Neural cell (in vitro differentiated cells): ENCODE data around the gene DBN1. TPM values are rescaled to one million over a fixed set of nuclear protein-coding genes. Genes with fewer than 3 reads are reported as not detected.

ENCODE experiments used
- H2AFZ ChIP-seq: fragments of 200-600, 300-800 bp; sonication (generic), shearing (Covaris generic); 2 replicates; pipeline ENCODE4 v1.6.0; 2014; ENCODE audit warnings: low read depth, mild to moderate bottlenecking, antibody characterized with exemption, low read length, moderate library complexity
- H3F3A ChIP-seq: fragments of 200-600 bp; shearing (Covaris generic); 2 replicates; pipeline ENCODE4 v1.6.1; 2016; ENCODE audit warnings: mild to moderate bottlenecking, moderate library complexity, mixed read lengths, antibody characterized with exemption, low read length; ENCODE audit not compliant: insufficient read depth, poor library complexity, severe bottlenecking
- H3K27ac ChIP-seq: fragments of 200-600, 300-800 bp; sonication (generic), shearing (Covaris generic); 2 replicates; pipeline ENCODE4 v1.5.1; 2014; ENCODE audit warnings: mild to moderate bottlenecking, low read length, moderate library complexity
- H3K27me3 ChIP-seq: fragments of 300-800, 200-600 bp; sonication (generic), shearing (Covaris generic); 2 replicates; pipeline ENCODE4 v1.6.0; 2014; ENCODE audit warnings: mild to moderate bottlenecking, low read depth, low read length, moderate library complexity; ENCODE audit not compliant: insufficient read depth
- H3K36me3 ChIP-seq: fragments of 300-800, 200-600 bp; sonication (generic), shearing (Covaris generic); 2 replicates; pipeline ENCODE4 v1.5.1; 2014; ENCODE audit warnings: mild to moderate bottlenecking, antibody characterized with exemption, low read length, moderate library complexity; ENCODE audit not compliant: insufficient read depth
- H3K4me2 ChIP-seq: fragments of 300-800, 200-600 bp; sonication (generic), shearing (Covaris generic); 2 replicates; pipeline ENCODE4 v1.6.0; 2014; ENCODE audit warnings: mild to moderate bottlenecking, low read length
- H3K4me3 ChIP-seq: fragments of 300-800, 200-600 bp; sonication (generic), shearing (Covaris generic); 2 replicates; pipeline ENCODE4 v1.5.1; 2014; ENCODE audit warnings: mild to moderate bottlenecking, low read length, moderate library complexity
- H3K79me2 ChIP-seq: fragments of 200-600 bp; shearing (Covaris generic); replicated peaks from 2 replicates; pipeline ENCODE4 v1.6.0; 2014; ENCODE audit warnings: mild to moderate bottlenecking, low read length, moderate library complexity; ENCODE audit not compliant: insufficient read depth
- H3K9ac ChIP-seq: fragments of 300-800, 200-600 bp; sonication (generic), shearing (Covaris generic); 2 replicates; pipeline ENCODE4 v1.6.1; 2016; ENCODE audit warnings: mild to moderate bottlenecking, low read length, mixed read lengths
- H3K9me2 ChIP-seq: fragments of 200-600 bp; shearing (Covaris generic); 2 replicates; pipeline ENCODE4 v1.6.1; 2016; ENCODE audit warnings: mild to moderate bottlenecking, low read length, mixed read lengths; ENCODE audit not compliant: insufficient read depth
- H3K9me3 ChIP-seq: fragments of 200-600, 300-800 bp; sonication (generic), shearing (Covaris generic); 2 replicates; pipeline ENCODE4 v1.6.1; 2016; ENCODE audit warnings: mild to moderate bottlenecking, mixed run types, low read length, moderate library complexity, mixed read lengths
- H4K20me1 ChIP-seq: fragments of 200-600 bp; shearing (Covaris generic); 2 replicates; pipeline ENCODE4 v1.6.1; 2016; ENCODE audit warnings: mild to moderate bottlenecking, mixed run types; ENCODE audit not compliant: insufficient read depth
- EP300 ChIP-seq: fragments of 450-650 bp; conservative IDR thresholded peaks from 2 replicates; pipeline ENCODE4 v1.6.1; 2014; ENCODE audit warnings: antibody characterized with exemption, mild to moderate bottlenecking, moderate library complexity; ENCODE audit not compliant: poor library complexity, severe bottlenecking
- EZH2 ChIP-seq: fragments of 200-600, 300-800 bp; shearing (Covaris generic), sonication (generic); IDR thresholded peaks from 2 replicates; pipeline ENCODE4 v1.6.1; 2014; ENCODE audit warnings: antibody characterized with exemption, low read length, borderline replicate concordance, mild to moderate bottlenecking; ENCODE audit not compliant: insufficient read depth, poor library complexity, severe bottlenecking
- MXI1 ChIP-seq: fragments of 450-650 bp; conservative IDR thresholded peaks from 2 replicates; pipeline ENCODE4 v1.6.1; 2014; ENCODE audit warnings: antibody characterized with exemption, mild to moderate bottlenecking; ENCODE audit not compliant: poor library complexity, severe bottlenecking
- POLR2AphosphoS5 ChIP-seq: IDR thresholded peaks from 2 replicates; pipeline ENCODE4 v1.6.1; 2012
- RAD21 ChIP-seq: fragments of 450-650 bp; conservative IDR thresholded peaks from 2 replicates; pipeline ENCODE4 v1.6.1; 2014; ENCODE audit warnings: antibody characterized with exemption, mild to moderate bottlenecking, moderate library complexity
- REST ChIP-seq: IDR thresholded peaks from 2 replicates; pipeline ENCODE4 v1.6.1; 2012; ENCODE audit warnings: borderline replicate concordance
- SMC3 ChIP-seq: fragments of 450-650 bp; conservative IDR thresholded peaks from 2 replicates; pipeline ENCODE4 v1.6.1; 2014; ENCODE audit warnings: antibody characterized with exemption, mild to moderate bottlenecking, moderate library complexity; ENCODE audit not compliant: poor library complexity
- TAF1 ChIP-seq: IDR thresholded peaks from 2 replicates; pipeline ENCODE4 v1.6.1; 2012; ENCODE audit warnings: low read depth
- polyA plus RNA-seq: library from polyadenylated mRNA; depleted of rRNA; stranded (reverse); fragments of >200 nt; gene quantifications from 2 replicates; pipeline ENCODE4 v1.2.3, GENCODE V29; 2014
- TF ChIP-seq, protein P1 (sequence below): fragments of 450-650 bp; IDR thresholded peaks from 2 replicates; pipeline ENCODE4 v1.5.1; 2014; ENCODE audit warnings: antibody characterized with exemption, mild to moderate bottlenecking, moderate library complexity; ENCODE audit not compliant: poor library complexity, severe bottlenecking

The DBN1 gene
- polyA plus RNA-seq, 1 donor from 2014 or later: 319 TPM

GRCh38 chr5:177428574-177429217, 44.7 kb downstream of the DBN1 start:
- Histone ChIP-seq H3K4me3 (no peak overlapping the region), H3K27ac (no peak overlapping the region), H3F3A (no peaks in the 10 kb centered on the region), H3K9ac (no peak overlapping the region), H4K20me1 (no peaks in the 10 kb centered on the region), H3K27me3 (no peaks in the 10 kb centered on the region), H3K79me2 (peaks cover 18% of the 10 kb centered on the region), H3K36me3 (no peaks in the 10 kb centered on the region), H2AFZ (no peak overlapping the region), H3K9me2 (no peaks in the 10 kb centered on the region), H3K9me3 (no peaks in the 10 kb centered on the region), H3K4me2 (no peak overlapping the region)
- no peak for TF ChIP-seq EZH2
- TF ChIP-seq REST: no peak
- TF ChIP-seq, protein P1, sequence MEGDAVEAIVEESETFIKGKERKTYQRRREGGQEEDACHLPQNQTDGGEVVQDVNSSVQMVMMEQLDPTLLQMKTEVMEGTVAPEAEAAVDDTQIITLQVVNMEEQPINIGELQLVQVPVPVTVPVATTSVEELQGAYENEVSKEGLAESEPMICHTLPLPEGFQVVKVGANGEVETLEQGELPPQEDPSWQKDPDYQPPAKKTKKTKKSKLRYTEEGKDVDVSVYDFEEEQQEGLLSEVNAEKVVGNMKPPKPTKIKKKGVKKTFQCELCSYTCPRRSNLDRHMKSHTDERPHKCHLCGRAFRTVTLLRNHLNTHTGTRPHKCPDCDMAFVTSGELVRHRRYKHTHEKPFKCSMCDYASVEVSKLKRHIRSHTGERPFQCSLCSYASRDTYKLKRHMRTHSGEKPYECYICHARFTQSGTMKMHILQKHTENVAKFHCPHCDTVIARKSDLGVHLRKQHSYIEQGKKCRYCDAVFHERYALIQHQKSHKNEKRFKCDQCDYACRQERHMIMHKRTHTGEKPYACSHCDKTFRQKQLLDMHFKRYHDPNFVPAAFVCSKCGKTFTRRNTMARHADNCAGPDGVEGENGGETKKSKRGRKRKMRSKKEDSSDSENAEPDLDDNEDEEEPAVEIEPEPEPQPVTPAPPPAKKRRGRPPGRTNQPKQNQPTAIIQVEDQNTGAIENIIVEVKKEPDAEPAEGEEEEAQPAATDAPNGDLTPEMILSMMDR: no peak
- TF ChIP-seq MXI1: no peak
- no peak for TF ChIP-seq TAF1
- TF ChIP-seq SMC3: no peak
- TF ChIP-seq RAD21: no peak
- TF ChIP-seq EP300: no peak
- TF ChIP-seq POLR2AphosphoS5: no peak

DNA sequence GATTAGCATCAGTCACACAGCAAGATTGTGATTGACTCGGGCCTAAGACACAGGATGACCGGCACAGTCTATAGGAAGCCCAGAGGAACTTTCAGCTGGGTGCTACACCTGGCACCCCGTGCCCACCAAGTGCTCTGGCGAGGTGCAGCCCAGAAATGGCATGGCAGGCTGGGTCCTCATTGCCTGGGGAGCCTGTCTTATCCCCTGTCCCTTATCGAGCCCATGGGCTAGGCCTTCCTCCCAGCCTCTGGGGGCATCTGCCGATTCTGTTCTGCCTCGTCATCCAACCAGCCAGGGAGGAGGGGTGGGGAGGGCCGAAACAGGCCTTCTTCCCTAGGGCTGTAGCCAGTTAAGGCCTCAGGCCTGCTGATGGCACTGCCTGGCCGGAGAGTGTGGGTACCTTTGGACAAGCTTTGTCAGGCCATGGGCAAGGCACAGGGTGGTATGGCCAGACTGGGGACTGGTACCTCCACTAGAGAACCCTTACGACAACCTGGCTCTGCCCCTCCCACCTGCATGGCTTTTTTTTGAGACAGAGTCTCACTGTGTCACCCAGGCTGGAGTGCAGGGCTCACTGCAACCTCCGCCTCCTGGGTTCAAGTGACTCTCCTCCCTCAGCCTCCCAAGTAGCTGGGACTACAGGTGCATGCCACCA, 45.4 kb downstream of the DBN1 start:
- Histone ChIP-seq H3F3A (no peaks in the 10 kb centered on the region), H3K9ac (peak overlapping the region; percentile 83), H2AFZ (no peak overlapping the region), H3K4me3 (peak overlapping the region; percentile 94), H3K9me2 (no peaks in the 10 kb centered on the region), H3K4me2 (no peak overlapping the region), H3K27ac (no peak overlapping the region), H3K27me3 (no peaks in the 10 kb centered on the region), H4K20me1 (no peaks in the 10 kb centered on the region), H3K36me3 (no peaks in the 10 kb centered on the region), H3K9me3 (no peaks in the 10 kb centered on the region), H3K79me2 (peaks cover 18% of the 10 kb centered on the region)
- no peak for TF ChIP-seq REST
- TF ChIP-seq, protein P1: no peak
- TF ChIP-seq EZH2: no peak
- no peak for TF ChIP-seq EP300
- no peak for TF ChIP-seq MXI1
- no peak for TF ChIP-seq SMC3
- no peak for TF ChIP-seq TAF1
- TF ChIP-seq POLR2AphosphoS5: no peak
- TF ChIP-seq RAD21: no peak
